GM19238 (cell line): ENCODE measurements around the gene VEGFA.

Experiments
- DNase-seq: peaks from one replicate; pipeline ENCODE4 v3.0.0; 2011; ENCODE audit warnings: low spot score; ENCODE audit not compliant: insufficient read length

The VEGFA gene

DNA sequence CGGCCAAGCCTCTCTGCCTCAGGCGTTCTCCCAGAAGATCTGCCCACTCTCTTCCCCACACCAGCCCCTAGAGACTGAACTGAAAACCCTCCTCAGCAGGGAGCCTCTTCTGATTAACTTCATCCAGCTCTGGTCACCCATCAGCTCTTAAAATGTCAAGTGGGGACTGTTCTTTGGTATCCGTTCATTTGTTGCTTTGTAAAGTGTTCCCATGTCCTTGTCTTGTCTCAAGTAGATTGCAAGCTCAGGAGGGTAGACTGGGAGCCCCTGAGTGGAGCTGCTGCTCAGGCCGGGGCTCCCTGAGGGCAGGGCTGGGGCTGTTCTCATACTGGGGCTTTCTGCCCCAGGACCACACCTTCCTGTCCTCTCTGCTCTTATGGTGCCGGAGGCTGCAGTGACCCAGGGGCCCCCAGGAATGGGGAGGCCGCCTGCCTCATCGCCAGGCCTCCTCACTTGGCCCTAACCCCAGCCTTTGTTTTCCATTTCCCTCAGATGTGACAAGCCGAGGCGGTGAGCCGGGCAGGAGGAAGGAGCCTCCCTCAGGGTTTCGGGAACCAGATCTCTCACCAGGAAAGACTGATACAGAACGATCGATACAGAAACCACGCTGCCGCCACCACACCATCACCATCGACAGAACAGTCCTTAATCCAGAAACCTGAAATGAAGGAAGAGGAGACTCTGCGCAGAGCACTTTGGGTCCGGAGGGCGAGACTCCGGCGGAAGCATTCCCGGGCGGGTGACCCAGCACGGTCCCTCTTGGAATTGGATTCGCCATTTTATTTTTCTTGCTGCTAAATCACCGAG is 14.2 kb downstream of the VEGFA start:
- no peak for DNase-seq

DNA sequence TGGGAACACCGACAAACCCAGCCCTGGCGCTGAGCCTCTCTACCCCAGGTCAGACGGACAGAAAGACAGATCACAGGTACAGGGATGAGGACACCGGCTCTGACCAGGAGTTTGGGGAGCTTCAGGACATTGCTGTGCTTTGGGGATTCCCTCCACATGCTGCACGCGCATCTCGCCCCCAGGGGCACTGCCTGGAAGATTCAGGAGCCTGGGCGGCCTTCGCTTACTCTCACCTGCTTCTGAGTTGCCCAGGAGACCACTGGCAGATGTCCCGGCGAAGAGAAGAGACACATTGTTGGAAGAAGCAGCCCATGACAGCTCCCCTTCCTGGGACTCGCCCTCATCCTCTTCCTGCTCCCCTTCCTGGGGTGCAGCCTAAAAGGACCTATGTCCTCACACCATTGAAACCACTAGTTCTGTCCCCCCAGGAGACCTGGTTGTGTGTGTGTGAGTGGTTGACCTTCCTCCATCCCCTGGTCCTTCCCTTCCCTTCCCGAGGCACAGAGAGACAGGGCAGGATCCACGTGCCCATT is 15.3 kb downstream of the VEGFA start:
- DNase-seq, result no peak

DNA sequence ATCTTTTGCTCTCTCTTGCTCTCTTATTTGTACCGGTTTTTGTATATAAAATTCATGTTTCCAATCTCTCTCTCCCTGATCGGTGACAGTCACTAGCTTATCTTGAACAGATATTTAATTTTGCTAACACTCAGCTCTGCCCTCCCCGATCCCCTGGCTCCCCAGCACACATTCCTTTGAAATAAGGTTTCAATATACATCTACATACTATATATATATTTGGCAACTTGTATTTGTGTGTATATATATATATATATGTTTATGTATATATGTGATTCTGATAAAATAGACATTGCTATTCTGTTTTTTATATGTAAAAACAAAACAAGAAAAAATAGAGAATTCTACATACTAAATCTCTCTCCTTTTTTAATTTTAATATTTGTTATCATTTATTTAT is 15.9 kb downstream of the VEGFA start:
- DNase-seq, result no peak

DNA sequence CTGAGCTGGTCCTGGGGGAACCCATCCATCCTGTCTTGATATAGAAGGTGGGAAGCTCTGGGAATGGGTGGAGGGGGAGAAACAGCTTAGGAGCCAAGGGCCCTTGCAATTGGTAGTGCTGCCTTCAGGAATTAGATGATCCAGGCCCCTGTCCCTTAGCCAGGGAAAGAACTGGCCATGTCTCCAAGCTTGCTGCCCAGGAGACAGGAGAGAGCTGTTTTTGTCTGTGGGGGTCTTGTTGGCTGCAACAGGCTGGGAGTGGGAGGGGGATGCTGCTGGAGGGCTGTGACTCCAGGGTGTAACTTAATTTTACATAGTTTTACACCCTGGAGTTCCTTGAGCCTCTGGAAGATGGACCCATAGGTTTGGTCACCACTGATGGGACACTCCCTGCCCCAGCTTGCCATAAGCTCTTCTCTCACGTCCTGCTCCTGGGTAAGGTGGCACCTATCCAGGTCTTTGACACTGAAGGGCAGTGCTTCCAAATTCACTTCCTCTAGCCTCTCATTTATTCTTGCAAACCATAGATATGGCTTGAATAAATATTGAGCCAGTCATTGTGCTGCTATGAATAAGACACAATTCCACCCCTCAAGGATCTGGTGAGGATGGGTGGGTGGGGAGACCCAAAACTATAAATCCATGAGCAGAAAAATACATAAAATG is 16.8 kb downstream of the VEGFA start:
- DNase-seq, result no peak

GRCh38 chr6:43788301-43788700 is 18.3 kb downstream of the VEGFA start:
- DNase-seq, result no peak

DNA sequence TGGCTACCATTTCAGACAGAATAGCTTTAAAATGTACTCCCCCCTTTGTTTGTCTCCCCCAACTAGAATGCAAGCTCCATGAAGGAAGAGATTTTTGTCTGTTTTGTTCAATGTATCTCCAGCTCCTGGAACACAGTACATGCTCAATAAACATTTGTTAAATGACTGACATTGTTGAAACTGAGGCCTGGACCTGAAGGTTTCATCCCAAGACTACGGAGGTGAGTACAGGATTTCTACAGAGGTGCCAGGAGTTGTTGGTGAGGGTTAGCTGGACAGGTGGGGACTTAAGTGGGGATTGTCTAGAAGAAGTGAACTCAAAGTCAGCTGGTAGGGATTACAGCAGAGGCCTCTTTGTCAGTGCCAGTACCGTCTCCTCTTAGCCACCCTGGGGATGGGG is 19.4 kb downstream of the VEGFA start:
- DNase-seq, result no peak

DNA sequence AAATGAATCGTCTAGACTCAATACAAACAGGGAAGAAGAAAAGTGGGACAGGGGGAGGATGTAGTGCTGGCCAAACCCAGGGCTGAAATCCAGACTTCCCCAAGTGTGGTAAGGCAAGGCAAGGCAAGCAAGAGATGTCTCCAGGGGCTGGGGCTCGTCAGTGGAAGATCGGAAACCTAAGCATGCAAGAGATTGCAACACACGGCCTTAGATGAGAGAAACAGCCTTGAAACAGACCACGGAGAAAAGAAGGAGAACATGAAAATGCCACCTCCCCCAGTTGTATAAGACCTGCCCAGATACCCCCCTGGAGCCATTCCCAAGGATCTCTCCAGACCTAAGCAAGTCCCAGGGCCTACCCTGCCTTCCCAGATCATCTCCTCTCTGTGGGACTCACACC is 20.0 kb downstream of the VEGFA start:
- DNase-seq, result no peak

DNA sequence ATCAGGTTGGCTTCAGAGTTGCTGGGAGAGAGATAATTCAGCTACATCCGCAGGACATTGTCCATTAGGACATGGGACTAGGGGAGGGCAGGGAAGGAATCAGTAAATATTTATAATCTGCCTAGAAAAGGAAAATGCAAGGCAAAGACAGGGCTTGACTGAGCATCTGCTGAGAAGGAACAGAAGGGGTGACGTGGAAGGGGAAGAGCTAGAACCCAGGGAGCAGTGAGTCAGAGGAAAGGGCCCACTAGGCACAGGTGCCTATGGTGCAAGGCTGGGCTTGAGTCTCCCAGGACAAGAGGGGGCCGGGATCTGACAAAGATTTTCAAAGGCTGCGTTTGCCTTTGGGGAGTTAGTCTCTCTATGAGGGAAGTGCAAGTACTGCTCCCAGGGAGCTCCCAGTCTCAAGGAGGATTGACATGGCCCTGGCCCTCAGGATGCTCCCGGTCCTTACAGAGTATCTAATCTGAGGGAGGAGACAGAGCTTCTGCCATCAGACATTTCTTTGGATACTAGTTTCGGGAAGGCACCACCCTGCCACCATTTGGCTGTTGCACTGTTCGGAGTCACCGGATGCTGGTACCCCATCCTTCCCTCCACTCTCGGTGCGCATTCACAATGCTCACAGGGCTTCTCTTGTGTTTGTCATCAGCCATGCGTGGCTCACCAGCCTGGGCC is 21.9 kb downstream of the VEGFA start:
- no peak for DNase-seq

GRCh38 chr6:43793154-43793874 is 23.3 kb downstream of the VEGFA start:
- no peak for DNase-seq

DNA sequence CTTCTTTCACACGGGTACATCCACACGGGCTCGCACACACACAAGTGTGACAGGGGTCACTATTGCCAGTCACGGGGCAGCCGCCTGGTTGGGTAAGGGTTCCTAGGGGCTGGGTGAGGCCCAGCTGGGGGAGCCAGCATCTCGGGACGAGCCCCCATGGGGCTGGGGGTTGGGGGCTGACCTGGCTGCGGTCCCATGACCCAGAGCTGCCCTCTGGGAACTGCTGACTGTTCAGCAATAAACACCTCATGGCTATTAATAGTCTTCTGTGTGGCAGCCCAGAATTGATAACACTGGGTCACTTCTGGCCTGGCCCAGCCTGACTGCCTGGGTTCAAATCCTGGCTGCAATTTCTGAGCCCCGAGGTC is 23.8 kb downstream of the VEGFA start:
- no peak for DNase-seq

GRCh38 chr6:43795421-43795820 is 25.4 kb downstream of the VEGFA start:
- DNase-seq, result no peak

GRCh38 chr6:43796168-43796567 is 26.2 kb downstream of the VEGFA start:
- DNase-seq, result no peak

DNA sequence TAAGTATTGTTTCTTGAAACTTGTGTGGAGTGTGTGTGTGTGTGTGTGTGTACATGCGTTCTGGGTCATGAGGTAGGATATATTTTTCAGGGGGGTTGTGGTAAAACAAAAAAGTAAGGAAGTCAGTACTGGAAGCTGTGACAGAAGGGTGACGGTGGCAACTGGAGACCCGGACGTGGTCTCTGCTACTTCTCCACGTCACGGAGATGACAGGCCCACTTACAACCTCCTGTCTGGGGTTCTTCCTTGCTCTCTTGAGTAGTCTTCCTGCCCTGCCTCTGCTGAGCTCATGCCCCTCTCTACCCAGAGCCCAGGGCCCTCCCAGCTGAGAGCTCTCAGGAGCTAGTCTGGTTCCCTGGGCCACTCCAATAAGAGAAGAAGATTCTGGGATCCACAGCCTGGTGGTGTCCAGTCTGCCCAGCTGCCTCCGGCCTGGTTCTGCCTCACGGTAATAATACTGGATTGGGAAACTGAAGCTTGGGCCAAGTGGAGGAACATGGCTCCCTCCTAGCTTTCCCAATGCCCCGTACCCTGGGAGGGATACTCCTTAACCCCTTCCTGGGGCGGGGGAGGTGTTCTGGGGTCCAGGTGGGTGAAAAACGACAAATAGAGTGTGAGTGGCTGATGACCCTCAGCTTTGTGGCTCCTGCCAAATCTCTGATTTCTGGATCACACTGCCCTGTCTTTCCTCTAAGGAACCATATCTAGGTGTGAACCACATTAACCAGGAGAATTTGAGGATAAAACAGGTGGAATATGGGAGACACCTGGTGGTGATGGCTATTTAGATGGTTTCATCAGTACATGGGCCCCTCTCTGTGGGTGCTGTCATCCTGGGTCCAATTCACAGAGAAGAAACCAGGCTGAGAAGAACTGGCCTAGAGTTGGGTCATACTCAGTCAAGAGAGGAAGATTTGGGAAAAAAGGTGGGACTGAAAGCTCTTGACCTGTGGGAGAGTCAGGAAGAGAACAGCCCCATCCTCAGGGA is 27.2 kb downstream of the VEGFA start:
- DNase-seq, result no peak

DNA sequence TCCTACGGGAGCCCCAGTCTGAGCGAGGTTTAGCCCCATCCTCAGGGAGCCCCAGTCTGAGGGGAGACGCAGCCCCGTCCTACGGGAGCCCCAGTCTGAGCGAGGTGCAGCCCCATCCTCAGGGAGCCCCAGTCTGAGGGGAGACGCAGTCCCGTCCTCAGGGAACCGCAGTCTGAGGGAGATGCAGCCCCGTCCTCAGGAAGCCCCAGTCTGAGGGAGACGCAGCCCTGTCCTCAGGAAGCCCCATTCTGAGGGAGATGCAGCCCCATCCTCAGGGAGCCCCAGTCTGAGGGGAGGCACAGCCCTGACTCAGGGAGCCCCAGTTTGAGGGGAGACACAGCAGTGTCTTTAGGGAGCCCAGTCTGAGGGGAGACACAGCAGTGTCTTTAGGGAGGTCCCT is 27.9 kb downstream of the VEGFA start:
- DNase-seq, result no peak

DNA sequence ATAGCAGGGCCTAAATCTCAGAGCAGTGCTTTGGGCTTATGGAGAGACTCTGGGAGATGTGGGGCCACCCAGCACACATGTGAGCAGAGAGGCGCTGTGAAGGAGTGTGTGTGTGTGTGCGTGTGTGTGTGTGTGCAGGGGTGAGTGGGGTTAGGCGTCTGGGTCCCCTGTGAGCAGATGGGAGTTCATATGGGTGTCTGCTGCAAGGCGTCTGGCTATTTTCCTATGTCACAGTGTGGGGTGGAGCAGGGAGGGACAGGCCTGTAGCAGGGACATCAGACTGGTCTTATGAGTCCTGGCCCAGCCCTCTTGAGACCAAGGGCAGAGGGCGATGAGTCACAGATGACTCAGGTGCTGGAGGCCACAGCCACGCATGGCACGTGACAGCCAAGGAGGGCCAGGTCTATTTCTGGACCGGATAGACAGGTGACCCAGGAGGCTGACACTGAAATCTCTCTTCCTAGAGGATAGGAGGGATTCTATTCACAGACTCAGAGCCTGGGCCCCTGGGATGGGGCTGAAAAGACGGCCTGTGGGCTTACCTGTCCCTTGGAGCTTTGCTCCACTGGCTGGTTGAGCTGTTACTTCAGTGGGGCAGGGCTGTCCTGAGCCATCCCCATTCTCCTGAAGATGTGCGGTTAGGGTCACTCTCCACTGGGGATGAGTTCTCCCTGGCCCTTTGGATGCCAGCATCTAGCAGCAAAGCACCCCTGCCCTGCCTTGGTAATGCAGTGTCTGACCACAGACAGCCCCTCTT is 28.9 kb downstream of the VEGFA start:
- DNase-seq, result no peak

DNA sequence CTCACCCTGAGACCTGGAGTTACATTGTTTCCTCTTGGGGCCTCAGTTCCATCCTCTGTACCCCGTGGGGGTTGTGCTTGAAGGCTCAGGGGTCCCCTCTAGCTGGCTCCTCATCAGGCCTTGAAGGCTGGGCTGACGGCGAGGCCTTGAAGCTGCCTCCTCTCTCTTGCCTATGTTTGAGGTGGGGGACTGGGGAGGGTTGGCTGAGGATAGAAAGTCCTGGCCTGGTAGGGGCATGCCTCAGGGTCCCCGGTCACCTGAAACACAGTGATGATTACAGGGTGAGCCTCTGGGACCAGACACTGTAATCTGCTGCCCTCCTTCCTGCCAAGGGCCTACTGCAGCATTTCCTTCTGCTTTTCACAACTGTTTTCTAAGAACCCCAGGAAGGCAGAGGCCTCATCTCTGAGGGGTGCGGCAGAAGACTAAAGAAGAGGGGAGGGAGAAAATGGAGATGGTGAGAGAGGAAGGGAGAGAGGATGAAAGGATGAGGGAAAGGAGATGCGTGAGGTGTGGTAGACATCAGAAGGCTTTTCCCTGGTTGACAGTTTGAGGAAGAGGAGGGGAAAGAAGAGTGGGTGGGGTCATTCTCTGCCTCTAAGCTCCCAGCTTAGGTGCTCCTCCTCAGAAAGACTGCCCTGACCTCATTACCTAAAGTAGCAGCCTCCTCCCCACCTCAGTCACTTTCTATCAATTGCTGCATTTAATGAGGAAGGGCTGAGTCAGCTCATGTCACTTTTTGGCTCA is 29.7 kb downstream of the VEGFA start:
- no peak for DNase-seq

DNA sequence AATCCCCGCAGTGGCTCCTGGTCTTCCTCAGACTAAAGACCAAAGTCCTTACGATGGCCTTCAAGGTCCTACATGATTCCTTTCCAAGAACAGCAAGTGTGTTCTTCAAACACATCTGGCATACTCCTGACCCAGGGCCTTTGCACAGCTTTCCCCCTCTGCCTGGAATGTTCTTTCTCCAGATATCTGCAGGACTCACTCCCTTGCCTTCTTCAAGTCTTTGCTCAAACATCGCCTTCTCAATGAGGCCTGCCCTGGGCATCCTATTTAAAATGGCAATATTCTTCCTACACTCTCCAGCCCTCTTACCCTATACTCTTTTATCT is 30.2 kb downstream of the VEGFA start:
- DNase-seq, result no peak

DNA sequence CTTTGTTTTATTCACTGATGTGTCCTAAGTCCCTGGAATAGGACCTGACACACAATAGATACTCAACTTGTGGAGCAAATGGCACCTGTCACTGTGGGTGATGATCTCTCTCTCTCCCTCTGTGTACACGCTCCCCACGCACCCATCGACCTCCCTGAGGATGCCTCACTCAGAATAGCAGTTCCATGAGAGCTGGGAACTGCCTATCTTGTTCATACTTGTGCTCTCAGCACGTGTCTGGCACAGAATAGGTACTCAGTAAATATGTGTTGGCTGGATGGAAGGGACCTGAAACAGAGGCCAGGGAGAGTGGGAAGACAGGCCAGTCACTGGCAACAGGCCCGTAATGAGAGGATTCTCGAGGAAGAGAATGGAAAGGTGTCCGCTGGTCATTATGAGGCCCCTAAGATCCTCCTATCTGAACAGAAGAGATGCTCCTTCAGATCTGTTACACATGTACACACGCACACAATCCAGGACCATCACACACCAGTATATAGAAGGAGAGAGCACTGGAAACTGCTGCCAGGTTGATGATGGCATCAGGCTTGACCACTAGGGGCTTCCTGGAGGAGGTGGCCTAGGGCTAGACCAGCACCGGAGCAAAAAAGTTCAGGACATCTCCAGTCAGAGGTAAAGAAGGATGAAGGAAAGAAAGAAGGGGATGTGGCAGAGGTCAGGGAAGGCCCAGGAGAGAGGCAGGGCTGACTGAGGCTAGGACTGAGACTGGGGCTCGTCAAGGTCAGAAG is 30.9 kb downstream of the VEGFA start:
- DNase-seq, result no peak
